GM19438 (cell line): Measurements from ENCODE around the gene RNF26.

Experiments used
- ATAC-seq: cut with Tn5 transposase; IDR thresholded peaks from one replicate; pipeline ENCODE4 v1.9.1; 2021; ENCODE audit warnings: low read depth; ENCODE audit not compliant: unreplicated experiment

The RNF26 gene

DNA sequence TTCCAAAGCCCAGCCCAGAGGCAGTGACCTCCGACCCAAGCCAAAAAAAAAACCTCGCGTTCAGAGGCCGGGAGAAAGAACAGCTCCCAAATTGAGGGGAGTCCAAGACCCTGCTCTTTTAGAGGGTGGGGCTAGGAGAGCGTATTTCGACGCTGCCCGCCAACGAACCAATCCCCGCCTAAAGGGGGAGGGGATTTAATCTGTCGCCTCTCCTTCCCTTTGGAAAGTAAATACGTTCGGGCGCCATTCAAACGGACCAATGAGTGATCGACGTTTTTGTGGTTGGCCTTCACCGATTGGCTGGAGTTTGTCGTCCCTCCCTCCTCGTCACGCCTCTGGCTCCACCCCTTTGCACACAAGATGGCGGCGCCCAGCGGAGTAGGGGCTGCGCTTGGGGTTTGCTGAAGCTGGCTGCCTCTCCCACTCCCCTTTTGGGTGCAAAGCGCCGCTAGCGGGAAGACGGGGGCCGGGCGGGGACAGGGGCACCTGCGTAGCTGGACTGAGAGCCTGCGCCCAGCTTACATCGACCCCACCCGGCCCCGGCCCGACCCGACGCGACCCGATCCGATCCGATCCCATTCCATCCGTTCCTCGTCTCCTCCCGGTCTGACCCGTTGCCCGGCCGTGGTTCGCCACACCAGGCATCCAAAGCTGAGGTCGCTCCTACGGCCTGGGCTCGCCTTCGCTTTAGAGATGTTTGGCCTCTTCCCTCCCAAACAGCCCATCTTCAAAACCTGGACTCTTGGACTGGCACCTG is at the start of gene RNF26:
Gene RNF26 (plus strand): TSS at position 354 of the 757 bp plus-strand sequence. CDS start 596 bp downstream, outside the sequence.
- peak; percentile 97 for ATAC-seq

DNA sequence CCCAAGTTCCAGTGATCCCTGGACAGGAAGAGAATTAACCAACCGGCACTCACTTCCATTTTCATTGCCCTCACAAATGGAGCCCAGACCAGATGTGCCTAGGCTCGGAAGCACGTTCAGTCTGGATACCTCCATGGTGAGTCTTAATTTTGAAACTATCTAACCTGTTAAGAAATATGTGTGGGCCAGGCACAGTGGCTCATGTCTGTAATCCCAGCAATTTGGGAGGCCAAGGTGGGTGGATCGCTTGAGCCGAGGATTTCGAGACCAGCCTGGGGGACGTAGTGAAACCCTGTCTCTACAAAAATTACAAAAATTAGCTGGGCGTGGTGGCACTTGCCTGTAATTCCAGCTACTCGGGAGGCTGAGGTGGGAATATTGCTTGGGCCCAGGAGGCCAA is 48.9 kb upstream of the RNF26 start:
- ATAC-seq: no peak

DNA sequence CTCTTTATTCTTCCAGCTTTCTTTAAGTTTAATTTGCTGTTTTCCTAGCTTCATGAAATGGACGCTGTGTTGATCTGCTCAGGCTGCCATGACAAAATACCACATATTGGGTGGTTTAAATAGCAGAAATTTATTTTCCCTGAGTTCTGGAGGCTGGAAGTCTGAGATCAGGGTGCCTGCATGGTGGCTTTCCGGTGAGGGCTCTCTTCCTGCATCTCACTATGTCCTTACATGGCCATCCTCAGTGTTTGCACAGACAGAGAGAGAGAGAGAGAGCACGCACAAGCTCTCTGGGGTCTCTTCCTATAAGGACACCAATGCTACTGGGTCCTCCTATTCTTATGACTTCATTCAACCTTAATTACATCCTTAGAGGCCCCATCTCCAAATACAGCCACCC is 46.1 kb upstream of the RNF26 start:
- ATAC-seq: no peak

DNA sequence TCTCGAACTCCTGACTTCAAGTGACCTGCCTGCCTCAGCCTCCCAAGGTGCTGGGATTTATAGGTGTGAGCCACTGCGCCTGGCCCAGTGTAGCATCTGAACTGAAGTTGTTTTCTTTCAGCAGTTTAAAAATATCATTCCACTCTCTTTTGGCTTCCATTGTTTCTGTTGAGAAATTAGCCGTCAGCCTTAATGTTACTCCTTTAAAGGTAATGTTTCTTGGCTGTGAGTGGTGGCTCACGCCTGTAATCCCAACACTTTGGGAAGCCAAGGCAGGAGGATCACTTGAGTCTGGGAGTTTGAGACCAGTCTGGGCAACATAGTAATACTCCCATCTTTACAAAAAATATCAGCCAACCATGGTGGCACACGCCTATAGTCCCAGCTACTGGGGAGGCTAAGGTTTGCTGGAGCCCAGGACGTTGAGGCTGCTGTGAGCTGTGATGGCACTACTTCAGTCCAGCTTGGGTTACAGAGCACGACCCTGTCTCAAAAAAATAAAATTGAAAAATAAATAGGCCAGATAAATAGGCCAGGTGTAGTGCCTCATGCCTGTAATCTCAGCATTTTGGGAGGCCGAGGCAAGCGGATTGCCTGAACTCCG is 43.3 kb upstream of the RNF26 start:
- ATAC-seq: no peak

DNA sequence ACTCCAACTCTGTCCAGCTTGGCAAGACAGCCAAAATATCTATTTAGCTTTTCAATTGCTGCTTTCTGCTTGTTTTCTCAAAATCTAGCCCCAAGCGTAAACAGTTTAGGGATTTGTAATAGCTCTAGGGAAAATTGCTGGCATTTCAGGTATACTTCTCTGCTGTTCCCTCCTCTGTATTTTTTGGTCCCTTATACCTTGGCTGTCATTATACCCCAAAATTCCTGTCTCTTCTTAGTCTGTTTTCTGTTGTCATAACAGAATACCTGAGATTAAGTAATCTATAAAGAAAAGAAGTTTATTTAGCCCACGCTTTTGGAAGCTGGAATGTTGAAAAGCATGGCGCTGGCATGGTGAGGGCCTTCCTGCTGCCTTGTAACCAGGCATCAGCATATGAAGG is 40.9 kb upstream of the RNF26 start:
- ATAC-seq: no peak

DNA sequence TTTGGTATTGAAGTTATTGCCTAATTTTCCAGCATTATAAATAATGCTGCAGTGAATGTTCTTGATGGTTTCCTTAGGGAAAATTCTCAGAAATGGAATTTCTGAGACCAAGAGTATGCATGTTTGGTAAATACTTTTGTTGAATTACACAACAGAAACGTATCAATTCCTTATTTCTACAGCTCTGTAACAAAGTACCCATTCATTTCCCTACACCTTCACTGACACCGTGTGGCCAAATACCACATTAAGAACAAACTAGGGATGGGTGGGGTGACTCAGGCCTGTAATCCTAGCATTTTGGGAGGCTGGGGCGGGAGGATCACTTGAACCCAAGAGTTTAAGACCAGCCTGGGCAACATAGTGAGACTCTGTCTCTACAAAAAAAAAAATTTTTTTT is 39.1 kb upstream of the RNF26 start:
- no peak for ATAC-seq

DNA sequence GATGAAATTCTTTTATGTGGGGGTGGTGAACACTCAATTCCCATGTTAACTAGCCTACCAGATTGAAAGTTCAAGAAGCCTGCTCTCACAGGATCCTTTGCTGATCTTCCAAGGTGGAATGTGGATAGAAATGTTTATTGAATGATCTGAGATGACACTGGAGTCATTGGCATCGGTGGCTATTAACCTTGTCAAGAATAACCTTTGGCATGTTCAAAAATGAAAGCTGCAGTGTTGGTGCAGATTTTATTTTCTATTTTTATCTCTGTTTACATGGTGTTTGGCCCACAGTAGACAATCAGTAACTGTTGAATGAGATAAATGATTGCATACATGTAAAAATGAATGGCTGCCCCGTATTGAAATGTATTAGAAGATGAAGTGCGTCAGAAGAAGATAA is 36.4 kb upstream of the RNF26 start:
- ATAC-seq: no peak

DNA sequence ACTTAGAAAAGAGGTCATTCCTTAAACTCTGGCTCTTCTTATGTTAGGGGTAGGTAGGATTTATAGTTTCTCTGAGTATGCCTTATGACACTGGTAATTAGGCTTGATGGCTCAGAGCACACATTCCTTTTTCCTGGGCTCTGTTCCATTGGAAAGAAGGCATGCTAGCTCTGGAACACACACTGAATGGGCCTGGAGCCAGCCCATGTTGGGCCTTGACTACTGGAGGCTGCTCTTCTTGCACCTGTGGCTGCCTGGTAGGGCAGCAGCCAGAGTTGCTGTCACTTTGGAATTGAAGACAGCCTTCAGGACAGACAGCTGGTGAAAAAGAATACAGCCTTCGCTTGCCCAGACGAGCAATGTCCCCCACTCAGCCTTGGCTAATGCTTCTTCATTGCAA is 35.6 kb upstream of the RNF26 start:
- no peak for ATAC-seq

DNA sequence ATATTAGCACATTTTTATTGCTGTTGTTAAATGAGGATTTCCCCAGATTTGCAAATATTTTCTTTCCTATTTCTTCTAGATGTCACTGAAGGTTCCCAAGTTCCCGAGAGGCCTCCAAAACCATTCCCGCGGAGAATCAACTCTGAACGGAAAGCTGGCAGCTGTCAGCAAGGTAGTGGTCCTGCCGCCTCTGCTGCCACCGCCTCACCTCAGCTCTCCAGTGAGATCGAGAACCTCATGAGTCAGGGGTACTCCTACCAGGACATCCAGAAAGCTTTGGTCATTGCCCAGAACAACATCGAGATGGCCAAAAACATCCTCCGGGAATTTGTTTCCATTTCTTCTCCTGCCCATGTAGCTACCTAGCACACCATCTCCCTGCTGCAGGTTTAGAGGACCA is 34.9 kb upstream of the RNF26 start:
- no peak for ATAC-seq

DNA sequence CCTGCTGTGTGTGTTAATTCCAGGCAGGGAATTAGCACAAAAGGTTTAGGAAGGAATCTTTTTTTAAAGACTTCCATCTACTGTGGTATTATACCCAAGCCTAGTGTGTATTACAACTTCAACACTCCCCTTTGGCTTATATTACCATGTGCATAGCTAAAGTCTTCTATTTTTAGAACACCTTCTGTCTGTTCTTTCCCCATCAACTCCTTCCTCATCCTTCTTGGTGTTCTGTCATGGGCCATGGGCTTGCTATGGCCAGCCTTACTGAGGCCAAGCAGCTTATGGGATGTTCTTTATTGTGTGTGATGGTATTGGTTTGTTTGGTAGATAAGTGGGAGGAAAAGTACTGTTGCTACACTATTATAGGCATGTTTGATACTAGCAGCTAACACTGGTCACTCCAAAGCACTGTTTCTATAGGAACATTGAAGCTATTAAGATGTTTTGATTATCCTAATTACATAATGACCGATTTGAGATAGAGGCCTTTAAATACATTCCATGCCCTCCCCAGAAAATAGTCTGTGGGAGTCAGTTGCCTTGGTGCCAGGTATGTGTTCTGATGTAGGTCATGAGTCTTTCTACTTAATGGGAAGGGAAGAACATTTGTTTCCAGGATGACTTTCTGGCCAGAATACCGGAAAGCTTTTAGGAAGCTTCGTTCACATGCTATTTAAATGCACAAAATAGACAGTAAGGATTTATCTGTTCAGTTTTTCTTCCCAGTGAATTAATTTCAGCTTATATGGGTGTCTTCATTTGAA is 33.9 kb upstream of the RNF26 start:
- no peak for ATAC-seq

DNA sequence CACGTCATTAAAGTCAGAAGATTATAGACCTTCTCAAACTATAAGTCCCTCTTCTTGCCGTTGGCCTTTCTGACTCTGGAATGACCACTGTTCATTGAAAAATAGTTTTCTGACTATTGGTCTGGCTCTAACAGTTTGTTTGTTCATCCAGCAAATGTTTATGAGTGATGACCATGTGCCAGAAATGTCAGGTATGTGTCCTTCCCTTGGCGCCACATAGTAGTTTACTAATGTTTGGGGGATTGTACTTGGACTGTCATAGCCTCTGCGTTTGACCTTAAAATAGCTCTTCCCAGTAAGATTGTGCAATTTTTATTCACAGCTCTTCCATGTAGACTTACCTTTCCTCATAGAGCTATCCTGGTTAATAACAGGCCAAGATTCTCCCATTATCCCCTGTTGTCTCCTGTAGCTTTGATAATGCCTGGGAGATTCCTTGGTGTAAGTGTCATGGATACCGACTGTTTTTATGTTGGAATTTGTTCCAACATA is 31.1 kb upstream of the RNF26 start:
- ATAC-seq: no peak

DNA sequence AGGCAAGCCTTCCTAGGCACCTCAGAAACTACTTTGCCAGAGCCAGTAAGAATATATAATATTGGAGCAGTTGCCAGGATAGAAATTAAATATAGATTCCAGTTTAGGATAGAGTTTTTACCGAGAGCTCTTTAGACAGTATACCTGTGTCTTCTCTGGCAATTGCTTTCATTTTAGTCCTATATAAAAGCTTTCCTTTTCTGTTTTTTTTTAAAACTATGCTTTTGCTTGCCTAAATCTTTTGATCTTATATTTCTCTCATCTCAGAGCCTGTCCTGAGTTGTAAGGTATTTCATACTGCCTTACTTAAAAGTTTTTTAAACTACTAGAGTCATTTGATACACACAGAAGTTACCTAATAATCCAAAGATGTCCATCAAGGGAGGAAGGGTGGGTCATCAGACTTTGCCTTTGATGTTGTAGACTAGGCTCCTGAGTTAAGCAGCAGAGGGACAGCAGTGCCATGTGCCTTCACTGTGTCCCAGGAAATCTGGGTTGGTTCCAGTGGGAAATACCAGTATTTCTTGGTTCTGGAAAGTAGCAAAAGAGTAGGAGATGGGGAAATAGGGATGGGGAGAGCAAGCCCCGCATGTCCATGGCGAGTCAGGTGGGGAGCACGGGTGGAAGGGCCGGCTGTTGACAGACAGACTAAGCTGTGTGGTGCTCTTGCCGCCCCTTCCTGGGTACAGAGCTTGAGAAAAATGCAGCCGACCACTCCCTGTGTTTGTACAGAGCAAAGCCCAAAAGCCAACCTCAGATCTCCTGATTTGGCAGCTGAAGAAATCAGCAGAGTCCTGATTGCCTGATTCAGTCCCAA is 28.6 kb upstream of the RNF26 start:
- no peak for ATAC-seq

DNA sequence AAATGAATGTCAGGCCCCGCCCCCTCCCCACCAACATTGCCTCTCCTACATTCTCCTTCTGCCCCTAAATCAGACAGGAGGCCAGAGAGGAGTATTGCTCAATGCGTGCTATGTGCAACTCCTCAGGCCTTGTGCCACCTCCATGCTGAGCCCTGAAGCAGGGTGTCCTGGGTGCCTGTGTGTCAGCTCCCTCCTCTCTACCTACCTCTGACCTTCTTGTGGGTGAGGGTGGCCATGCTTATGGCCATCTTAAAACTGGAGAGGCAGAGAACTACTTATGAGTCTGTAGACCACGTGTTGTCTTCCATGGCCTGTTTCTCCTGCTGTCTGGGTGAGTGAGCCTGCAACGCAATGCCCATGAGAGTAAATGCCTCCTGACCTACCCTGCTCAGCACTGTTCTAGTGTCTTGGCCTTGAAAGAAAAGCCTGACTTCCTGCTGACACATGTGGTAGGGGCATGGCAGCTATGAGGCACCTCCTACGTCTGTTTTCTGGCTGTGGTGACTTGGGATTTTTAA is 27.9 kb upstream of the RNF26 start:
- no peak for ATAC-seq

DNA sequence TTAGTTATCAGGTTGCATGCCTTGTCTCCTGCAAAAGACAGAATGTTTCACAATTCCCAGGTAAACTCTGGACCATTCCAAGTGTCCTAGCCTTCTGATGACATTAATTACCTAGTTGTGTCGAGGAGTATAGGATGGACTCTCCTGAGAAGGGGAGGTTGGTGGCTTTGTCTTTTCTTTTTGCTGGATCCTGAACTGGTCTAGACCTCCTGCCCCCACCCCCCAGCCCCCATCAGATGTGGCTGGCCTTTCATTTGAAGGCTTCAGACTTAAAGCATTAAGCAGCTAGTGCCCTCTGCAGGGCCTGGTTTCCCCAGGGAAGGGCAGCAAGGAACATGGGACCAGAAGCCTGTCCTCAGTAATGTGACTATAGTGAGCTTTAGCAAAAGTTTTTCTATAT is 27.1 kb upstream of the RNF26 start:
- no peak for ATAC-seq

DNA sequence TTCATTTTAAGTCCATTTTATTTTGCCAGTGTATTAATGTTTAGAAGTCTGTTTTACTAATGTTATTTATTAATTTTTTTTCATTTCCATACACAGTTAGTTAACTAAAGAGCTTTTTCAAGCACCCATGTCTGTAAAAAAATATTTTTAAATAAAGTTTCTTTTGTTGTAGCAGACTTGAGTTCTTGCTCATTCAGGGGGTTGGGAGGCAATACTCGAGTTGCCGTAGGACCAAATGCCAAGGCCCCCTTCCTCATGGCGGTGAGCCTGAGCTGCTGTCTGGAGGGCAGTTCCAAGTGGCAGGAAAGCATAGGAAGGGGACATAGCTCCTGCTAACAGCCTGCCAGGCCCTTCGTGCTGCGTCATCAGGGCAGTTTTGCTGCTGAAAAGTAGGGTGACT is 26.4 kb upstream of the RNF26 start:
- ATAC-seq: no peak

DNA sequence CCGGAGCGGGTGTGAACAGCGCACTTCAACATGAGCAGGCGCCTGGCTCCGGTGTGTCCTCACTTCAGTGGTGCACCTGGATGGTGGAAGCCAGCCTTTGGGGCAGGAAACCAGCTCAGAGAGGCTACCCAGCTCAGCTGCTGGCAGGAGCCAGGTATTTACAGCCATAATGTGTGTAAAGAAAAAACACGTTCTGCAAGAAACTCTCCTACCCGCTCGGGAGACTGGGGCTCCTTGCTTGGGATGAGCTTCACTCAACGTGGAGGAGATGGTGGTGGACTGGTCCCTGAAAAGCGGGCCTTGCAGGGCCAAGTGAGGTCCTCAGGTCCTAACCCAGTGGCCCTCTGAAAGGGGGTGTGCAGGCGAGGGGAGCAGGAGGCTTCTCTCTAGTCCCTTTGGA is 24.9 kb upstream of the RNF26 start:
- no peak for ATAC-seq

DNA sequence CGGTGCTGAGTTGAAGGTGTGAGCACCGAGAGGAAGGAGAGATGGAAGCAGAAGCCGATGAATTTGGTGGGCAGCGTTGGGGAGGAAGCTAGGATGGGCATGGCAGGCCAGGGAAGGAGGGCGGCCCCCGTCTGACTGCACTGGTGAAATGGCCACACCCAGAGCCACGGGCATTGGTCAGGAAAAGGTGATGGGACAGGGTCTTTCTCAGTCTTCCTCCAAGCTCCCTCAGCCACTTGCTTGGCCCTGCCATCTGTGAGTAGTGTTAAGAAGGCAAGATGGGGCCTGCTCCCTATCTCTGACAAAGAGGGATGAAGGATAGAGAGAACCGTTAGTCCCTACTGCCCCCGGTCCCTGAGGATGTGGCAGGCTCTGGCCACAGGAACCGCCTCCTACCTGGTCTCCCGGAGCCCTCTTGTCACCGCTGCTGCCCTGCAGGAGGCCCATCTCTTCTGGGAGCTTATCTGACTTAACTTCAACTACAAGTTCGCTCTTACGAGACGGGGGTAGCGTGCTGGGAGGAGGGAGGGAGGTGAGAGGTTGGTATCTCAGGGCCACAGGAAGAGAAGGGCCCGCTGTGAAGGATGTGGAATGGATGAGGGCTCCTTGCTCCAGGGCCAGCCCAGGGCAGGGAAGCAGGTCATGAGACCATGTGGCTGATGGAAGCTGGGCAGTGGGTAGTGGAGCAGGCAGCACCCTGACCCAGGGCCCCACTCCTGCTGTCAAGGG is 24.2 kb upstream of the RNF26 start:
- ATAC-seq: no peak

DNA sequence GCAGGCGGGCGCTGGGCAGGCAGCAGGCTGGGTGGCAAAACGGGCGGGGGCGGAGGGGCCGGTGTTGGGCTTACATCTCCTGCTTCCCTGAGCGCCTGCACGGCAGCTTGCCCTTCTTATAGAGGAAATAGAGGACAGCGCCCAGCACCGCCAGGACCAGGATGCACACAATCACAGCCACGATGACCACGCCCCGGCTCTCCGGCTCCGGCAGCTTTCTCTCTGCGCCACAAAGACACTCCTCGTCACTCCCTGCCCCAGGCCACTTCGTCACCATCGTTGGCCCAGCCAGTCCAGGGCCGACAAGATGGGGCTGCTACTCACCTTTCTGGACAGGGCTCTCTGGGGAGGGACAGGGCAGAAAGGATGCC is 23.7 kb upstream of the RNF26 start:
- ATAC-seq: no peak

DNA sequence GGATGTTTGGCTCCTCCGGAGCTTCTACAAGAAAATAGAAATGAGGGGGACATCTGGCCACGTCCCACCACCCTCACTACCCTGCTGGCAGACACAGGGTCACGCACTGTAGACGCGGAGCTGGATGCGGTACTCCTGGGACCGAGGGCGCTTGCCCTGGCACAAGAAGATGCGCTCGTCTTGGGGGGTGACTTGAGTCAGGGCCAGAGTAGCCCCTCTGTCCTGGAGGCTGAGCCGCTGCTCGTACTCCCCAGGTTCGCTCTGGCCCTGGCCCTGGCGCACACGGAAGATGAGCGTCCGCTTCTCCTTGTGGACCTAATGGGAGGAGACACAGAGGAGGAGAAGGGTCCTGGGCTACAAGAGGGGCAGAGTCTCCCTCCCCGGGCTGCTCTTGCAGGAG is 19.6 kb upstream of the RNF26 start:
- no peak for ATAC-seq
